HepG2 (cell line): Measurements from ENCODE around the gene PKD2L1. TPM values are rescaled to one million over a fixed set of nuclear protein-coding genes. Genes with fewer than 3 reads are reported as not detected.

Source experiments
- ASH2L ChIP-seq: fragments of 300-600, 200-600 bp; sonication (generic); IDR thresholded peaks from 2 replicates; pipeline ENCODE4 v1.7.0; 2017; ENCODE audit warnings: low read depth, mild to moderate bottlenecking, moderate library complexity, mixed read lengths, low read length; ENCODE audit not compliant: insufficient read length
- GATAD2A ChIP-seq: IDR thresholded peaks from 2 replicates; pipeline ENCODE4 v1.6.1; 2016
- polyA plus RNA-seq, 8 experiments: library from polyadenylated mRNA; depleted of rRNA in 3 of 8; stranded (reverse) in 7 of 8; unstranded in 1 of 8; fragments of >200 nt; fragmentation: Illumina TruSeq in 4 of 8; extraction: Trizol in 4 of 8; gene quantifications; 2 replicates each; pipeline versions ENCODE4 v1.2.1 to v1.2.3, GENCODE V29; 2011 to 2016; ENCODE audit warnings: low read depth in 4 of 8, missing spikeins in 1 of 8, mixed read lengths in 1 of 8; ENCODE audit not compliant: insufficient read depth in 1 of 8
- total RNA-seq, 5 experiments: library from RNA; depleted of rRNA; stranded (reverse); fragments of >200 nt; fragmentation: Illumina TruSeq; extraction: Trizol; gene quantifications; 2 replicates each; pipeline ENCODE4 v1.2.3, GENCODE V29; 2016; ENCODE audit warnings: low read depth in 1 of 5
- TF ChIP-seq, protein P1 (sequence below): sonication (generic); formaldehyde crosslinking; IDR thresholded peaks from 2 replicates; pipeline ENCODE4 v1.4.0; 2020; ENCODE audit warnings: missing genetic modification reagents
- TF ChIP-seq, protein P2 (sequence below): sonication (generic); formaldehyde crosslinking; IDR thresholded peaks from 2 replicates; pipeline ENCODE4 v1.4.0; 2020; ENCODE audit warnings: missing genetic modification reagents, borderline replicate concordance
- TF ChIP-seq, protein P3 (sequence below): sonication (generic); formaldehyde crosslinking; IDR thresholded peaks from 2 replicates; pipeline ENCODE4 v1.8.0; 2022; ENCODE audit warnings: mild to moderate bottlenecking, missing genetic modification reagents, borderline replicate concordance
- TF ChIP-seq, protein P4 (sequence below): sonication (generic); formaldehyde crosslinking; IDR thresholded peaks from 2 replicates; pipeline ENCODE4 v1.4.0; 2020; ENCODE audit warnings: mild to moderate bottlenecking, missing genetic modification reagents, borderline replicate concordance
- TF ChIP-seq, protein P5 (sequence below): sonication (generic); formaldehyde crosslinking; IDR thresholded peaks from 2 replicates; pipeline ENCODE4 v1.9.0; 2021; ENCODE audit warnings: missing genetic modification reagents, mild to moderate bottlenecking, borderline replicate concordance
- TF ChIP-seq, protein P6 (sequence below): sonication (generic); formaldehyde crosslinking; IDR thresholded peaks from 2 replicates; pipeline ENCODE4 v1.4.0; 2020; ENCODE audit warnings: mild to moderate bottlenecking, missing genetic modification reagents

PKD2L1 gene
- total and polyA plus RNA-seq, 2 of the 13 experiments (the other 11 are each of a cell fraction or from before 2014, with no cell fraction given) = 0.07 to 0.15 TPM

DNA sequence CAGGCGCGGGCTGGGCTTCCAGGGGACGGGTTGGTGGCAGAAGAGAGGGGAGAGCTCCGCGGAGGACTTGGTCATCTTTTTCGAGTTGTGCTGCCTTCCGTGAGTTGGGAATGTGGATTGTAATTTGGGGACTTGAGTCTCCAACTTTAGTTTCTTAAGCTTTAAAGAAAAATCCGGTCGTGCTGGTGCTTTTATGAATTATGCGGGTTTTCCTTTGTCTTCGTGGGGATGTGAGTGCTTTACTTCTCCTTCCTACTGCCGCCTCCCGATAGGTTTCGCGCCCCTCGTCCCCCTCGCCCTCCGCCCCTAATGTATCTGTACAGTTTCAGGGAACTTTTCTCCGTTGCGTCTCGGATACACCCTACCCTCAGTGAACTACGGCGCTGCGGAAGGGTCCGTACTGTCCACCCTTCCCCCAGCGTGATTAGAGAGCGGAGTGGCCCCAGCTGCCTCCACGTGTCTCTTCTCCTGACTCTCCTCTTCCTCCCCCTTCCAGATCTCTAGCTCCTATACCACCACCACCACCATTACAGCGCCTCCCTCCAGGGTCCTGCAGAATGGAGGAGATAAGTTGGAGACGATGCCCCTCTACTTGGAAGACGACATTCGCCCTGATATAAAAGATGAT, 17.7 kb upstream of the PKD2L1 start (continued):
- TF ChIP-seq, protein P1, sequence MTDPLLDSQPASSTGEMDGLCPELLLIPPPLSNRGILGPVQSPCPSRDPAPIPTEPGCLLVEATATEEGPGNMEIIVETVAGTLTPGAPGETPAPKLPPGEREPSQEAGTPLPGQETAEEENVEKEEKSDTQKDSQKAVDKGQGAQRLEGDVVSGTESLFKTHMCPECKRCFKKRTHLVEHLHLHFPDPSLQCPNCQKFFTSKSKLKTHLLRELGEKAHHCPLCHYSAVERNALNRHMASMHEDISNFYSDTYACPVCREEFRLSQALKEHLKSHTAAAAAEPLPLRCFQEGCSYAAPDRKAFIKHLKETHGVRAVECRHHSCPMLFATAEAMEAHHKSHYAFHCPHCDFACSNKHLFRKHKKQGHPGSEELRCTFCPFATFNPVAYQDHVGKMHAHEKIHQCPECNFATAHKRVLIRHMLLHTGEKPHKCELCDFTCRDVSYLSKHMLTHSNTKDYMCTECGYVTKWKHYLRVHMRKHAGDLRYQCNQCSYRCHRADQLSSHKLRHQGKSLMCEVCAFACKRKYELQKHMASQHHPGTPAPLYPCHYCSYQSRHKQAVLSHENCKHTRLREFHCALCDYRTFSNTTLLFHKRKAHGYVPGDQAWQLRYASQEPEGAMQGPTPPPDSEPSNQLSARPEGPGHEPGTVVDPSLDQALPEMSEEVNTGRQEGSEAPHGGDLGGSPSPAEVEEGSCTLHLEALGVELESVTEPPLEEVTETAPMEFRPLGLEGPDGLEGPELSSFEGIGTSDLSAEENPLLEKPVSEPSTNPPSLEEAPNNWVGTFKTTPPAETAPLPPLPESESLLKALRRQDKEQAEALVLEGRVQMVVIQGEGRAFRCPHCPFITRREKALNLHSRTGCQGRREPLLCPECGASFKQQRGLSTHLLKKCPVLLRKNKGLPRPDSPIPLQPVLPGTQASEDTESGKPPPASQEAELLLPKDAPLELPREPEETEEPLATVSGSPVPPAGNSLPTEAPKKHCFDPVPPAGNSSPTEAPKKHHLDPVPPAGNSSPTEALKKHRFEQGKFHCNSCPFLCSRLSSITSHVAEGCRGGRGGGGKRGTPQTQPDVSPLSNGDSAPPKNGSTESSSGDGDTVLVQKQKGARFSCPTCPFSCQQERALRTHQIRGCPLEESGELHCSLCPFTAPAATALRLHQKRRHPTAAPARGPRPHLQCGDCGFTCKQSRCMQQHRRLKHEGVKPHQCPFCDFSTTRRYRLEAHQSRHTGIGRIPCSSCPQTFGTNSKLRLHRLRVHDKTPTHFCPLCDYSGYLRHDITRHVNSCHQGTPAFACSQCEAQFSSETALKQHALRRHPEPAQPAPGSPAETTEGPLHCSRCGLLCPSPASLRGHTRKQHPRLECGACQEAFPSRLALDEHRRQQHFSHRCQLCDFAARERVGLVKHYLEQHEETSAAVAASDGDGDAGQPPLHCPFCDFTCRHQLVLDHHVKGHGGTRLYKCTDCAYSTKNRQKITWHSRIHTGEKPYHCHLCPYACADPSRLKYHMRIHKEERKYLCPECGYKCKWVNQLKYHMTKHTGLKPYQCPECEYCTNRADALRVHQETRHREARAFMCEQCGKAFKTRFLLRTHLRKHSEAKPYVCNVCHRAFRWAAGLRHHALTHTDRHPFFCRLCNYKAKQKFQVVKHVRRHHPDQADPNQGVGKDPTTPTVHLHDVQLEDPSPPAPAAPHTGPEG (CRISPR knock-in tag) = peak; percentile 6; the same call in 1 of the 2 replicates
- TF ChIP-seq GATAD2A (CRISPR knock-in tag) (no peak), ASH2L (peak; percentile 6)
- TF ChIP-seq, protein P2, sequence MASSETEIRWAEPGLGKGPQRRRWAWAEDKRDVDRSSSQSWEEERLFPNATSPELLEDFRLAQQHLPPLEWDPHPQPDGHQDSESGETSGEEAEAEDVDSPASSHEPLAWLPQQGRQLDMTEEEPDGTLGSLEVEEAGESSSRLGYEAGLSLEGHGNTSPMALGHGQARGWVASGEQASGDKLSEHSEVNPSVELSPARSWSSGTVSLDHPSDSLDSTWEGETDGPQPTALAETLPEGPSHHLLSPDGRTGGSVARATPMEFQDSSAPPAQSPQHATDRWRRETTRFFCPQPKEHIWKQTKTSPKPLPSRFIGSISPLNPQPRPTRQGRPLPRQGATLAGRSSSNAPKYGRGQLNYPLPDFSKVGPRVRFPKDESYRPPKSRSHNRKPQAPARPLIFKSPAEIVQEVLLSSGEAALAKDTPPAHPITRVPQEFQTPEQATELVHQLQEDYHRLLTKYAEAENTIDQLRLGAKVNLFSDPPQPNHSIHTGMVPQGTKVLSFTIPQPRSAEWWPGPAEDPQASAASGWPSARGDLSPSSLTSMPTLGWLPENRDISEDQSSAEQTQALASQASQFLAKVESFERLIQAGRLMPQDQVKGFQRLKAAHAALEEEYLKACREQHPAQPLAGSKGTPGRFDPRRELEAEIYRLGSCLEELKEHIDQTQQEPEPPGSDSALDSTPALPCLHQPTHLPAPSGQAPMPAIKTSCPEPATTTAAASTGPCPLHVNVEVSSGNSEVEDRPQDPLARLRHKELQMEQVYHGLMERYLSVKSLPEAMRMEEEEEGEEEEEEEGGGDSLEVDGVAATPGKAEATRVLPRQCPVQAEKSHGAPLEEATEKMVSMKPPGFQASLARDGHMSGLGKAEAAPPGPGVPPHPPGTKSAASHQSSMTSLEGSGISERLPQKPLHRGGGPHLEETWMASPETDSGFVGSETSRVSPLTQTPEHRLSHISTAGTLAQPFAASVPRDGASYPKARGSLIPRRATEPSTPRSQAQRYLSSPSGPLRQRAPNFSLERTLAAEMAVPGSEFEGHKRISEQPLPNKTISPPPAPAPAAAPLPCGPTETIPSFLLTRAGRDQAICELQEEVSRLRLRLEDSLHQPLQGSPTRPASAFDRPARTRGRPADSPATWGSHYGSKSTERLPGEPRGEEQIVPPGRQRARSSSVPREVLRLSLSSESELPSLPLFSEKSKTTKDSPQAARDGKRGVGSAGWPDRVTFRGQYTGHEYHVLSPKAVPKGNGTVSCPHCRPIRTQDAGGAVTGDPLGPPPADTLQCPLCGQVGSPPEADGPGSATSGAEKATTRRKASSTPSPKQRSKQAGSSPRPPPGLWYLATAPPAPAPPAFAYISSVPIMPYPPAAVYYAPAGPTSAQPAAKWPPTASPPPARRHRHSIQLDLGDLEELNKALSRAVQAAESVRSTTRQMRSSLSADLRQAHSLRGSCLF (CRISPR knock-in tag) = no peak
- TF ChIP-seq, protein P3, sequence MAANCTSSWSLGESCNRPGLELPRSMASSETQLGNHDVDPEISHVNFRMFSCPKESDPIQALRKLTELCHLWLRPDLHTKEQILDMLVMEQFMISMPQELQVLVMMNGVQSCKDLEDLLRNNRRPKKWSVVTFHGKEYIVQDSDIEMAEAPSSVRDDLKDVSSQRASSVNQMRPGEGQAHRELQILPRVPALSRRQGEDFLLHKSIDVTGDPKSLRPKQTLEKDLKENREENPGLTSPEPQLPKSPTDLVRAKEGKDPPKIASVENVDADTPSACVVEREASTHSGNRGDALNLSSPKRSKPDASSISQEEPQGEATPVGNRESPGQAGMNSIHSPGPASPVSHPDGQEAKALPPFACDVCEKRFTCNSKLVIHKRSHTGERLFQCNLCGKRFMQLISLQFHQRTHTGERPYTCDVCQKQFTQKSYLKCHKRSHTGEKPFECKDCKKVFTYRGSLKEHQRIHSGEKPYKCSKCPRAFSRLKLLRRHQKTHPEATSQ (CRISPR knock-in tag) = no peak
- TF ChIP-seq, protein P4, sequence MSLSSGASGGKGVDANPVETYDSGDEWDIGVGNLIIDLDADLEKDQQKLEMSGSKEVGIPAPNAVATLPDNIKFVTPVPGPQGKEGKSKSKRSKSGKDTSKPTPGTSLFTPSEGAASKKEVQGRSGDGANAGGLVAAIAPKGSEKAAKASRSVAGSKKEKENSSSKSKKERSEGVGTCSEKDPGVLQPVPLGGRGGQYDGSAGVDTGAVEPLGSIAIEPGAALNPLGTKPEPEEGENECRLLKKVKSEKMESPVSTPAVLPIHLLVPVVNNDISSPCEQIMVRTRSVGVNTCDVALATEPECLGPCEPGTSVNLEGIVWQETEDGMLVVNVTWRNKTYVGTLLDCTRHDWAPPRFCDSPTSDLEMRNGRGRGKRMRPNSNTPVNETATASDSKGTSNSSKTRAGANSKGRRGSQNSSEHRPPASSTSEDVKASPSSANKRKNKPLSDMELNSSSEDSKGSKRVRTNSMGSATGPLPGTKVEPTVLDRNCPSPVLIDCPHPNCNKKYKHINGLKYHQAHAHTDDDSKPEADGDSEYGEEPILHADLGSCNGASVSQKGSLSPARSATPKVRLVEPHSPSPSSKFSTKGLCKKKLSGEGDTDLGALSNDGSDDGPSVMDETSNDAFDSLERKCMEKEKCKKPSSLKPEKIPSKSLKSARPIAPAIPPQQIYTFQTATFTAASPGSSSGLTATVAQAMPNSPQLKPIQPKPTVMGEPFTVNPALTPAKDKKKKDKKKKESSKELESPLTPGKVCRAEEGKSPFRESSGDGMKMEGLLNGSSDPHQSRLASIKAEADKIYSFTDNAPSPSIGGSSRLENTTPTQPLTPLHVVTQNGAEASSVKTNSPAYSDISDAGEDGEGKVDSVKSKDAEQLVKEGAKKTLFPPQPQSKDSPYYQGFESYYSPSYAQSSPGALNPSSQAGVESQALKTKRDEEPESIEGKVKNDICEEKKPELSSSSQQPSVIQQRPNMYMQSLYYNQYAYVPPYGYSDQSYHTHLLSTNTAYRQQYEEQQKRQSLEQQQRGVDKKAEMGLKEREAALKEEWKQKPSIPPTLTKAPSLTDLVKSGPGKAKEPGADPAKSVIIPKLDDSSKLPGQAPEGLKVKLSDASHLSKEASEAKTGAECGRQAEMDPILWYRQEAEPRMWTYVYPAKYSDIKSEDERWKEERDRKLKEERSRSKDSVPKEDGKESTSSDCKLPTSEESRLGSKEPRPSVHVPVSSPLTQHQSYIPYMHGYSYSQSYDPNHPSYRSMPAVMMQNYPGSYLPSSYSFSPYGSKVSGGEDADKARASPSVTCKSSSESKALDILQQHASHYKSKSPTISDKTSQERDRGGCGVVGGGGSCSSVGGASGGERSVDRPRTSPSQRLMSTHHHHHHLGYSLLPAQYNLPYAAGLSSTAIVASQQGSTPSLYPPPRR = no peak
- TF ChIP-seq, protein P5, sequence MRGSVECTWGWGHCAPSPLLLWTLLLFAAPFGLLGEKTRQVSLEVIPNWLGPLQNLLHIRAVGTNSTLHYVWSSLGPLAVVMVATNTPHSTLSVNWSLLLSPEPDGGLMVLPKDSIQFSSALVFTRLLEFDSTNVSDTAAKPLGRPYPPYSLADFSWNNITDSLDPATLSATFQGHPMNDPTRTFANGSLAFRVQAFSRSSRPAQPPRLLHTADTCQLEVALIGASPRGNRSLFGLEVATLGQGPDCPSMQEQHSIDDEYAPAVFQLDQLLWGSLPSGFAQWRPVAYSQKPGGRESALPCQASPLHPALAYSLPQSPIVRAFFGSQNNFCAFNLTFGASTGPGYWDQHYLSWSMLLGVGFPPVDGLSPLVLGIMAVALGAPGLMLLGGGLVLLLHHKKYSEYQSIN (CRISPR knock-in tag) = no peak
- TF ChIP-seq, protein P6, sequence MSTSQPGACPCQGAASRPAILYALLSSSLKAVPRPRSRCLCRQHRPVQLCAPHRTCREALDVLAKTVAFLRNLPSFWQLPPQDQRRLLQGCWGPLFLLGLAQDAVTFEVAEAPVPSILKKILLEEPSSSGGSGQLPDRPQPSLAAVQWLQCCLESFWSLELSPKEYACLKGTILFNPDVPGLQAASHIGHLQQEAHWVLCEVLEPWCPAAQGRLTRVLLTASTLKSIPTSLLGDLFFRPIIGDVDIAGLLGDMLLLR (CRISPR knock-in tag) = no peak
